IMR-90 (cell line): ENCODE measurements around the gene ANKLE2. TPM values are rescaled to one million over a fixed set of nuclear protein-coding genes. Genes with fewer than 3 reads are reported as not detected.

ENCODE experiments used
- ATAC-seq: fragments of 200-7000 bp; cut with Tn5 transposase; 2 replicates; pipeline ENCODE4 v1.9.1; 2020; ENCODE audit warnings: low read depth, mild to moderate bottlenecking, moderate library complexity
- BruUV-seq: library from RNA; stranded (reverse); fragments of 400-500 nt; replicated peaks from 2 replicates; lab custom pipeline; 2021; lab: Mats Ljungman, UMichigan
- CTCF ChIA-PET: fragments of 300-600 bp; formaldehyde crosslinking; extraction: SDS; loops from one replicate; lab custom pipeline; 2021; ENCODE audit warnings: antibody characterized with exemption; lab: Yijun Ruan, JAX
- POLR2A ChIA-PET: fragments of 300-600 bp; sonication (Branson Sonifier 250); formaldehyde crosslinking; loops from one replicate; lab custom pipeline; 2022; ENCODE audit warnings: antibody characterized with exemption; ENCODE audit not compliant: unreplicated experiment; lab: Charles Lee
- DNase-seq: peaks from one replicate; pipeline ENCODE4 v3.0.0; 2013
- H2AFZ ChIP-seq: replicated peaks from 2 replicates; pipeline ENCODE3; 2013; ENCODE audit warnings: low read length, mild to moderate bottlenecking; ENCODE audit not compliant: poor library complexity
- H2AK5ac ChIP-seq: 2 replicates; pipeline ENCODE4 v1.6.1; 2013; ENCODE audit warnings: low read depth, low read length, inconsistent platforms
- H2AK9ac ChIP-seq: replicated peaks from 2 replicates; pipeline ENCODE3; 2013; ENCODE audit warnings: mild to moderate bottlenecking, low read depth, low read length, moderate library complexity; ENCODE audit not compliant: poor library complexity
- H2BK120ac ChIP-seq: 2 replicates; pipeline ENCODE4 v1.6.1; 2013; ENCODE audit warnings: low read depth, low read length, inconsistent platforms
- H2BK15ac ChIP-seq: 3 replicates; pipeline ENCODE4 v1.6.1; 2013; ENCODE audit warnings: low read depth, low read length, inconsistent platforms
- H2BK20ac ChIP-seq: 2 replicates; pipeline ENCODE4 v1.6.1; 2013; ENCODE audit warnings: low read depth, mild to moderate bottlenecking, inconsistent platforms, low read length, moderate library complexity
- H2BK5ac ChIP-seq: 2 replicates; pipeline ENCODE4 v1.6.1; 2013; ENCODE audit warnings: mild to moderate bottlenecking, low read depth, low read length, inconsistent platforms; ENCODE audit not compliant: poor library complexity, severe bottlenecking
- H3K14ac ChIP-seq: replicated peaks from 2 replicates; pipeline ENCODE4 v1.6.1; 2013; ENCODE audit warnings: low read depth, low read length, inconsistent platforms
- H3K18ac ChIP-seq: 2 replicates; pipeline ENCODE4 v1.6.1; 2013; ENCODE audit warnings: low read depth, low read length, control low read depth
- H3K23ac ChIP-seq: 2 replicates; pipeline ENCODE4 v1.6.1; 2013; ENCODE audit warnings: low read depth, low read length, inconsistent platforms
- H3K27ac ChIP-seq: 2 replicates; pipeline ENCODE4 v1.5.1; 2013; ENCODE audit warnings: mild to moderate bottlenecking, control low read depth, low read length; ENCODE audit not compliant: insufficient read depth
- H3K27me3 ChIP-seq: 2 replicates; pipeline ENCODE4 v1.6.1; 2013; ENCODE audit warnings: low read length; ENCODE audit not compliant: control insufficient read depth, insufficient read depth
- H3K36me3 ChIP-seq: 2 replicates; pipeline ENCODE4 v1.6.1; 2013; ENCODE audit warnings: low read length, mixed read lengths; ENCODE audit not compliant: control insufficient read depth, insufficient read depth
- H3K4ac ChIP-seq: 2 replicates; pipeline ENCODE4 v1.6.1; 2013; ENCODE audit warnings: low read depth, low read length, inconsistent platforms
- H3K4me1 ChIP-seq: 2 replicates; pipeline ENCODE4 v1.6.1; 2013; ENCODE audit warnings: low read length, mixed read lengths; ENCODE audit not compliant: control insufficient read depth, insufficient read depth
- H3K4me2 ChIP-seq: 2 replicates; pipeline ENCODE4 v1.6.1; 2013; ENCODE audit warnings: low read depth, mild to moderate bottlenecking, control low read depth, low read length, moderate library complexity
- H3K4me3 ChIP-seq: 2 replicates; pipeline ENCODE4 v1.5.1; 2013; ENCODE audit warnings: low read depth, mild to moderate bottlenecking, control low read depth, low read length, moderate library complexity; ENCODE audit not compliant: insufficient read depth
- H3K56ac ChIP-seq: 2 replicates; pipeline ENCODE4 v1.6.1; 2013; ENCODE audit warnings: low read length, inconsistent platforms; ENCODE audit not compliant: insufficient read depth; ENCODE audit errors: extremely low read depth
- H3K79me1 ChIP-seq, 2 experiments: 2 replicates each; pipeline ENCODE4 v1.6.1; 2013; ENCODE audit warnings: low read length in 2 of 2, inconsistent platforms in 1 of 2, low read depth in 1 of 2
- H3K9ac ChIP-seq: 2 replicates; pipeline ENCODE4 v1.6.1; 2013; ENCODE audit warnings: low read depth, low read length, control low read depth
- H3K9me1 ChIP-seq: 2 replicates; pipeline ENCODE4 v1.6.1; 2013; ENCODE audit warnings: low read length, inconsistent platforms; ENCODE audit not compliant: insufficient read depth
- H3K9me3 ChIP-seq: 2 replicates; pipeline ENCODE4 v1.6.1; 2013; ENCODE audit warnings: low read length; ENCODE audit not compliant: control insufficient read depth, insufficient read depth
- H4K20me1 ChIP-seq: 2 replicates; pipeline ENCODE4 v1.6.1; 2013; ENCODE audit warnings: low read length, inconsistent platforms; ENCODE audit not compliant: insufficient read depth
- H4K5ac ChIP-seq: 2 replicates; pipeline ENCODE4 v1.6.1; 2013; ENCODE audit warnings: mild to moderate bottlenecking, low read depth, low read length, control low read depth
- H4K8ac ChIP-seq, 2 experiments: 2 replicates each; pipeline ENCODE4 v1.6.1; 2013; ENCODE audit warnings: low read depth in 2 of 2, low read length in 2 of 2, control low read depth in 1 of 2, inconsistent platforms in 1 of 2
- H4K91ac ChIP-seq: 2 replicates; pipeline ENCODE4 v1.6.1; 2013; ENCODE audit warnings: low read depth, low read length, inconsistent platforms; ENCODE audit not compliant: insufficient read depth
- BHLHE40 ChIP-seq: fragments of 150-350 bp; IDR thresholded peaks from 2 replicates; pipeline ENCODE4 v1.6.1; 2016; ENCODE audit warnings: mild to moderate bottlenecking, low read depth, low read length
- CEBPB ChIP-seq: IDR thresholded peaks from 2 replicates; pipeline ENCODE4 v1.6.1; 2012; ENCODE audit warnings: low read depth, low read length, improper control_type of control experiment
- CHD1 ChIP-seq: IDR thresholded peaks from 2 replicates; pipeline ENCODE4 v1.6.1; 2012; ENCODE audit warnings: low read depth, low read length, improper control_type of control experiment
- ELK1 ChIP-seq: fragments of 150-350 bp; IDR thresholded peaks from 2 replicates; pipeline ENCODE4 v1.6.1; 2016; ENCODE audit warnings: low read depth, mild to moderate bottlenecking, low read length, moderate library complexity, borderline replicate concordance
- MAFK ChIP-seq: IDR thresholded peaks from 2 replicates; pipeline ENCODE4 v1.6.1; 2012; ENCODE audit warnings: low read depth, low read length, improper control_type of control experiment
- MAZ ChIP-seq: IDR thresholded peaks from 2 replicates; pipeline ENCODE4 v1.6.1; 2012; ENCODE audit warnings: low read depth, mild to moderate bottlenecking, low read length, improper control_type of control experiment, moderate library complexity, borderline replicate concordance
- MXI1 ChIP-seq: IDR thresholded peaks from 2 replicates; pipeline ENCODE4 v1.6.1; 2012; ENCODE audit warnings: low read depth, mild to moderate bottlenecking, low read length, moderate library complexity, borderline replicate concordance
- NFE2L2 ChIP-seq: fragments of 150-350 bp; IDR thresholded peaks from 2 replicates; pipeline ENCODE4 v1.6.1; 2016; ENCODE audit warnings: low read depth, mild to moderate bottlenecking, low read length
- POLR2A ChIP-seq: IDR thresholded peaks from 2 replicates; pipeline ENCODE4 v1.6.1; 2012; ENCODE audit warnings: mild to moderate bottlenecking, low read depth, low read length
- RAD21 ChIP-seq: IDR thresholded peaks from 2 replicates; pipeline ENCODE4 v1.6.1; 2012; ENCODE audit warnings: low read length, improper control_type of control experiment
- RCOR1 ChIP-seq: IDR thresholded peaks from 2 replicates; pipeline ENCODE4 v1.6.1; 2012; ENCODE audit warnings: mild to moderate bottlenecking, low read length, improper control_type of control experiment; ENCODE audit not compliant: insufficient replicate concordance
- SMC3 ChIP-seq: fragments of 150-350 bp; IDR thresholded peaks from 2 replicates; pipeline ENCODE4 v1.6.1; 2016; ENCODE audit warnings: low read depth, mild to moderate bottlenecking, antibody characterized with exemption, low read length, moderate library complexity
- WGBS, 2 experiments: methylation state at CpG; one replicate each; pipeline versions ENCODE4 v1.1.5 to v1.1.7; 2013; ENCODE audit warnings: missing lambda C conversion rate in 2 of 2; ENCODE audit not compliant: insufficient read length in 1 of 2; ENCODE audit errors: extremely low coverage in 2 of 2; 5-methylcytosine and 5-hydroxymethylcytosine counted together
- dilution Hi-C: fragments of 300-500 bp; cut with HindIII; formaldehyde crosslinking; loops from one replicate; pipeline ENCODE4 v1.14.3; 2018; ENCODE audit warnings: low sequenced_read_pairs; ENCODE audit not compliant: unreplicated experiment
- in situ Hi-C: fragments of 300-500 bp; cut with MboI; formaldehyde crosslinking; loops from 3 replicates; pipeline ENCODE4 v1.14.3; 2019; ENCODE audit warnings: low sequenced_read_pairs, inconsistent platforms, mixed read lengths
- intact Hi-C: fragments of 100-400 bp; cut with micrococcal nuclease; formaldehyde crosslinking; loops from 2 replicates; pipeline ENCODE4 v1.10.0; 2022
- polyA plus RNA-seq, 3 experiments: library from polyadenylated mRNA; depleted of rRNA; stranded (reverse); fragments of >200 nt; gene quantifications; 2 replicates each; pipeline ENCODE4 v1.2.3, GENCODE V29; 2012; ENCODE audit warnings: low replicate concordance in 1 of 3
- total RNA-seq: library from RNA; depleted of rRNA; stranded (reverse); fragments of >200 nt; gene quantifications from 2 replicates; pipeline ENCODE4 v1.2.3, GENCODE V29; 2012
- TF ChIP-seq, protein P1 (sequence below): fragments of 150-350 bp; IDR thresholded peaks from 2 replicates; pipeline ENCODE4 v1.6.1; 2017; ENCODE audit warnings: mild to moderate bottlenecking, antibody characterized with exemption, low read length, low read depth
- TF ChIP-seq, protein P2 (sequence below): conservative IDR thresholded peaks from 2 replicates; pipeline ENCODE4 v1.5.1; 2012; ENCODE audit warnings: mild to moderate bottlenecking, low read depth, low read length, improper control_type of control experiment

The ANKLE2 gene
- total and polyA plus RNA-seq, 2 of the 4 experiments (the other 2 are of a cell fraction) = 63.4 to 82.4 TPM

- no peak overlapping the region for H2AK5ac ChIP-seq
- H3K9me1 ChIP-seq = no peaks in the 10 kb centered on the region
- TF ChIP-seq, protein P1, sequence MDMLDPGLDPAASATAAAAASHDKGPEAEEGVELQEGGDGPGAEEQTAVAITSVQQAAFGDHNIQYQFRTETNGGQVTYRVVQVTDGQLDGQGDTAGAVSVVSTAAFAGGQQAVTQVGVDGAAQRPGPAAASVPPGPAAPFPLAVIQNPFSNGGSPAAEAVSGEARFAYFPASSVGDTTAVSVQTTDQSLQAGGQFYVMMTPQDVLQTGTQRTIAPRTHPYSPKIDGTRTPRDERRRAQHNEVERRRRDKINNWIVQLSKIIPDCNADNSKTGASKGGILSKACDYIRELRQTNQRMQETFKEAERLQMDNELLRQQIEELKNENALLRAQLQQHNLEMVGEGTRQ = no peak
- TF ChIP-seq RCOR1 (no peak), MAFK (no peak), ELK1 (no peak), MXI1 (no peak), MAZ (no peak), POLR2A (no peak), BHLHE40 (no peak), CHD1 (no peak), RAD21 (no peak), CEBPB (no peak), SMC3 (no peak), NFE2L2 (no peak)
- TF ChIP-seq, protein P2, sequence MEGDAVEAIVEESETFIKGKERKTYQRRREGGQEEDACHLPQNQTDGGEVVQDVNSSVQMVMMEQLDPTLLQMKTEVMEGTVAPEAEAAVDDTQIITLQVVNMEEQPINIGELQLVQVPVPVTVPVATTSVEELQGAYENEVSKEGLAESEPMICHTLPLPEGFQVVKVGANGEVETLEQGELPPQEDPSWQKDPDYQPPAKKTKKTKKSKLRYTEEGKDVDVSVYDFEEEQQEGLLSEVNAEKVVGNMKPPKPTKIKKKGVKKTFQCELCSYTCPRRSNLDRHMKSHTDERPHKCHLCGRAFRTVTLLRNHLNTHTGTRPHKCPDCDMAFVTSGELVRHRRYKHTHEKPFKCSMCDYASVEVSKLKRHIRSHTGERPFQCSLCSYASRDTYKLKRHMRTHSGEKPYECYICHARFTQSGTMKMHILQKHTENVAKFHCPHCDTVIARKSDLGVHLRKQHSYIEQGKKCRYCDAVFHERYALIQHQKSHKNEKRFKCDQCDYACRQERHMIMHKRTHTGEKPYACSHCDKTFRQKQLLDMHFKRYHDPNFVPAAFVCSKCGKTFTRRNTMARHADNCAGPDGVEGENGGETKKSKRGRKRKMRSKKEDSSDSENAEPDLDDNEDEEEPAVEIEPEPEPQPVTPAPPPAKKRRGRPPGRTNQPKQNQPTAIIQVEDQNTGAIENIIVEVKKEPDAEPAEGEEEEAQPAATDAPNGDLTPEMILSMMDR = no peak
- no peak overlapping the region for H3K9ac ChIP-seq
- H3K79me1 ChIP-seq = peaks cover 16 to 18% of the 10 kb centered on the region in 2 experiments; a peak in 2 of 4 replicates
- H3K27ac ChIP-seq = no peak overlapping the region
- H3K23ac ChIP-seq = no peak overlapping the region
- H2AFZ ChIP-seq = no peak overlapping the region
- DNase-seq = no peak
- H2AK9ac ChIP-seq = no peak overlapping the region
- CTCF ChIA-PET = no interaction called here
- POLR2A ChIA-PET = interaction anchor here (0.5 kb wide), 1 partner anchor 9 kb away, joined by 3 read pairs; no protein-coding TSS in a partner anchor
- H3K36me3 ChIP-seq = peaks cover 74% of the 10 kb centered on the region
- H3K4ac ChIP-seq = no peak overlapping the region
- H4K5ac ChIP-seq = no peak overlapping the region
- no peak overlapping the region for H3K14ac ChIP-seq
- H4K91ac ChIP-seq = no peak overlapping the region
- no peak overlapping the region for H3K4me3 ChIP-seq
- no peak for ATAC-seq
- in situ Hi-C loops = no loop called here
- H3K4me2 ChIP-seq = no peak overlapping the region
- 93% methylated on average over 13 of the region's 18 CpGs; no CpG with 5 or more reads in 1 of the 2 experiments for WGBS, 2 experiments
- no peak overlapping the region for H3K56ac ChIP-seq
- H2BK20ac ChIP-seq = no peak overlapping the region
- no peak overlapping the region for H3K18ac ChIP-seq
- H2BK15ac ChIP-seq = no peak overlapping the region
- intact Hi-C loops = no loop called here
- dilution Hi-C loops = no loop called here
- H2BK120ac ChIP-seq = no peak overlapping the region
- peaks cover 15% of the 10 kb centered on the region for H4K20me1 ChIP-seq
- H2BK5ac ChIP-seq = no peak overlapping the region
- H3K4me1 ChIP-seq = no peaks in the 10 kb centered on the region
- no peak overlapping the region for H4K8ac ChIP-seq
- no TSS peak for BruUV-seq
- H3K27me3 ChIP-seq = no peaks in the 10 kb centered on the region
- no peaks in the 10 kb centered on the region for H3K9me3 ChIP-seq
These were observed 12.5 kb upstream of the ANKLE2 start for GRCh38 chr12:132774159-132774558.
